ENCODE results near the gene RAB18.

DNA sequence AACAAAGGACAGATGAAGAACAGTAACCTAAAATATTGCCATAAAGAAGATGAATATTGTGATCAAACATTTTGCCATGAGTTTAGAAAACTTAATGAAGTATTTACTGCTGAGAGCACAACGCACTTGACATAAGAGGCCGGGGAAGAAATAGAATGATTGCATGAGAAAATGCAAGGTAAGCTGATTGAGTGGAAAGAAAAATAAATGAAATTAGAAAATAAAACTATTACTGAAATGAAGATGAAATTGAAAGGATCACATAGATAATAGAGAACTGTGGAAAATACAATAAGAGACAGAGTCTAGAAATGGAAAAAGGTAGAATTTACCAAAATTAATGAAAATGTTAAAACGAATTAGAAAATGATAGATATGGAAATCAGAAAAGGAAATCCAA is 10.1 kb downstream of the RAB18 start:
- TF ChIP-seq, protein P1, sequence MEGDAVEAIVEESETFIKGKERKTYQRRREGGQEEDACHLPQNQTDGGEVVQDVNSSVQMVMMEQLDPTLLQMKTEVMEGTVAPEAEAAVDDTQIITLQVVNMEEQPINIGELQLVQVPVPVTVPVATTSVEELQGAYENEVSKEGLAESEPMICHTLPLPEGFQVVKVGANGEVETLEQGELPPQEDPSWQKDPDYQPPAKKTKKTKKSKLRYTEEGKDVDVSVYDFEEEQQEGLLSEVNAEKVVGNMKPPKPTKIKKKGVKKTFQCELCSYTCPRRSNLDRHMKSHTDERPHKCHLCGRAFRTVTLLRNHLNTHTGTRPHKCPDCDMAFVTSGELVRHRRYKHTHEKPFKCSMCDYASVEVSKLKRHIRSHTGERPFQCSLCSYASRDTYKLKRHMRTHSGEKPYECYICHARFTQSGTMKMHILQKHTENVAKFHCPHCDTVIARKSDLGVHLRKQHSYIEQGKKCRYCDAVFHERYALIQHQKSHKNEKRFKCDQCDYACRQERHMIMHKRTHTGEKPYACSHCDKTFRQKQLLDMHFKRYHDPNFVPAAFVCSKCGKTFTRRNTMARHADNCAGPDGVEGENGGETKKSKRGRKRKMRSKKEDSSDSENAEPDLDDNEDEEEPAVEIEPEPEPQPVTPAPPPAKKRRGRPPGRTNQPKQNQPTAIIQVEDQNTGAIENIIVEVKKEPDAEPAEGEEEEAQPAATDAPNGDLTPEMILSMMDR (IDR thresholded peaks at IDR 0.05; ENCODE audit: insufficient read depth, low read depth, low read length): no peak
- TF ChIP-seq EZH2 (IDR thresholded peaks at IDR 0.05; ENCODE audit: insufficient read depth, low read length): no peak

Data from astrocyte (in vitro differentiated cells and primary cell).